ENCODE results near the gene NIM1K.
"Not testable (repeated sequence)": the region's sequence is repeated elsewhere in the genome, so short reads cannot be mapped to it uniquely, and the experiment has no call there.

The NIM1K gene

DNA sequence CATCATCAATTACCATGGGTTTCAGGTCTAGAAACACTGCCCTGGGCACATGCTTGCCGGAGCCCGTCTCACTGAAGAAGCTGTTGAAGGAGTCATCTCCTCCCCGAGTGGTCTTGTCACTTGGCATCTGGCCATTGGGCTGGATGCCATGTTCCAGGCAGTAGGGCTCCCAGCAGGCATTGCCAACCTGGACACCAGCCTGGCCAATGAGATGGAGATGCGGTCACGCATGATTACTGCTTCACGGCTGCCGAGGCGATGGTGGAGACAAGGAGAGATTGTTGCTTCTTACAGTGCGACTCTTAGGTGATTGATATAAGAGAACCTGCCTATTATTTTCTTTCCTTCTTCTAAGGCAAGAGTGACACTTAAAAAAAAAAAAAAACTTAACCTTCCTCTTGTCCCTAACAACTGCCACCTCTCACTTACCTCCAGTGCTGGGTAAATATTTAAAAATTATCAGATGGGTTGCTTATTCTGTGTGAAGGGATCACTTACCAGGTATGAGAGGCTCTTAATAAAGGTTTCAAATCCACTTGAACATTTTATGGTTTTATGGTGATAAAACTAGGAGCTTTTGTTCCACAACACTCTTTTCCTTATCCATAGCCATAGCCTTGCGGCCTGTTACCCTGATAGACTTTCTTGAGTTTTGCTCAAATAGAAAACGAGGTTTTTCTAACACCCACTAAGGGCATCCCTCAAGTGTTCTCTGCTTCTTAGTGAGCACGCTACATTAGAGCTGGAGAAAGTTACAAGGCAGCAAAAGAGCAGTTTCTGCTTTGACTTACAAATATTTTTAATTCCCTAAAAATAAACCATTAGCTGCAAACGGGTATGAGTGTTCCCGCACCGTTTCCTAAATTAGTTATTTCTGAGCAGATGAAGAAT is 41.2 kb downstream of the NIM1K start:
- DNase-seq: no peak

GRCh38 chr5:43233946-43234345 is 41.9 kb downstream of the NIM1K start:
- no peak for DNase-seq

DNA sequence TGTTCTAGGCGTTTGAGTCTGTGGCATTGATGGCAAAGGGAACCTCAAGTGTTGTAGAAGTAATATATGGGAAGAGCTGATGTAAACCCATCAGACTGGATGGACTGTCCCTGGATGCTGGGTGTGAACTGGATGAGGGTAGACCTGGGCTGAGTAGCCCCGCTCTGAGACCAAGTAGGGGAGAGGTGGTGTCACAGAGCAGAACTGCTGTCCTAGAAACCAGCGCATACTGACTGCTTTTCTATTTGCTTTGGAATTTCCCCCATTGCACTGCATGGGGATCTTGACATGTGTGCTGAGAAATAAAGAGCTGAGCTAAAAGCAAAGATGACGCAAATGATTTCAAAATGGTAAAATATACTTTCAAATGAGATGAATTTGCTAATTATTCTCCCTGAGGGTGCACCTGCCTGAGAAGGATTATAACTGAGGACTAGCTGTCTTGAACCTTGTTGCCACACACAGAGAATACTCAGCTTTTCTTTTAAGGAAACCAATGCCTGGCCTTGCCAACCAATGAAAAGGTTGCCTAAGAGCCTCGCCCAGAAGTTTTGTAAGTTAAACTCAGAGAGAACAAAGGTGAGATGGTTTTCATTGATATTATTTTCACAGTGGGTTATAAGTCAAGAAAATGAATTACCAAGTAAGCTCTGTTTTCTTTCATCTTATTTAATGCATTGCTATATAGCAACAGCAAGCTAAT is 44.8 kb downstream of the NIM1K start:
- no peak for DNase-seq

GRCh38 chr5:43242196-43242595 is 50.2 kb downstream of the NIM1K start:
- no peak for DNase-seq

DNA sequence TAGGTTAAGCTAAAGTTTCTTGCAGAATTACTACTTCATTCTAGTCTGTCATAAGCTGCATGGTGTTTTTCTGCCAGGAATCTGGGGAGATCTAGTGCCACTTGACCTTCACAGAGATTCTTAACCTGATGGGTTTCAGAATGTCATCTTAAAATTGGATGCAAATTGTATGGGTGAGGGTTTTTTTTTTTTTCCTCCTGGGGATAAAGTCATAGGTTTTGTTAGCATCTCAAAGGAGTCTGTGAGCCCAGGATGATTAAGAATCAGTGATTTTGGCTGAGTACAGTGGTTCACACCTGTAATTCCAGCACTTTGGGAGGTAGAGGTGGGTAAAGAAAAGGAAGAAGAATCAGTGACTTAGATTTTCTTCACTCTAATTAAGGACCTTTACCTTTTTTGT is 51.2 kb downstream of the NIM1K start:
- DNase-seq: no peak

DNA sequence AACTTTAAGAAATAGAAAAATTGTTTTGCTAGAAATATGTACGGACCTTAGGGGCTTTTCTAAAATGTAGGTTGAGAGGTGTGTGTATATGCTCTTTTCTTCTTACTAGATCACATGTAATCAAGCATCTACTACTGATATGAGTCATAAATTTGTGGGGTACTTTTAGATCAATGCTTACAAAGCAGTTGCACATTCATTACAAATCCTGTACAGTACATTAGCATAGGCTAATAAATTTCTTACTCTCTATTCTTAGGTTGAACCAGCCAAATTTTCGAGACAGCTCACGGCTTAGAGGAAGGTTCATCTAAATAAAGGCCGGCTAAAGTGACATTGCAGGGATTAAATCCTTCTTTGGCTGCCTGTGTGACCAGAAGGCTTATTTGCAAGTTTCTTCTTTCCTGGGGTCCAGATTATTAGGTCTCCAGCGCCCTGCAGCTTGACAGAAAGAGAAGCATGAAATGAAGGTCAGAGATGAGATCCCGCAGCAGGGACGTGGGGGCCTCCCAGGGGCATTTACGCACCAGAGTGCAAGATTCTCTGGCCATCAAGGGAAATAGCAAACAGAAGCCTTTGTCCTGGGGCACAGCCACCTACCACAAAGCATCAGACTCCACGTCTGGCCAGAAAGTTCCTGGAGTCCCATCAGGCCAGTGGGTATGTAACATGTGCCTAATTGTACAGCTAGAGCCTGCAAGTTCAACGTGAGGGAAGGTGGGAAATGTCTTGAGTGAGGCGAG is 53.0 kb downstream of the NIM1K start:
- DNase-seq: no peak

GRCh38 chr5:43245724-43246385 is 53.8 kb downstream of the NIM1K start:
- no peak for DNase-seq

DNA sequence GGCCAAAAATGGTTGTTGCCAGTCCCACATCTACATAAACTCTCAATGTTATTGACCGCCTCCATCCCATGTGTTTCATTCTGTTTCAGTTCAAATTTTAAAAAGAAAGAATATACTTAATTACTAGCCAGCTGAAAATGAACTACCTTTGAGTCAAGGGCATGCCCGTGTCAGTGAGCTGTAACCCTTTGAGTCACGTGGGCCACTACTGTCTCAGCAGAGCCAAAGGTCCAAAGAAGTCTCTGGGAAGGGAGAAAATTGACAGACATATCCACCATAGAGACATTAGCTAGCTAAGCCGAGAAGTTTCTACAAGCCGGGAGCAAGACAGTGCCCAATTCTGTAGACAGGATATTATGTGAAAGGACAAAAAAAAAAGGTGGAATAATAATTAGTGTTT is 59.7 kb downstream of the NIM1K start:
- DNase-seq: no peak

GRCh38 chr5:43255704-43256103 is 63.7 kb downstream of the NIM1K start:
- no peak for DNase-seq

GRCh38 chr5:43256261-43256966 is 64.4 kb downstream of the NIM1K start:
- no peak for DNase-seq

DNA sequence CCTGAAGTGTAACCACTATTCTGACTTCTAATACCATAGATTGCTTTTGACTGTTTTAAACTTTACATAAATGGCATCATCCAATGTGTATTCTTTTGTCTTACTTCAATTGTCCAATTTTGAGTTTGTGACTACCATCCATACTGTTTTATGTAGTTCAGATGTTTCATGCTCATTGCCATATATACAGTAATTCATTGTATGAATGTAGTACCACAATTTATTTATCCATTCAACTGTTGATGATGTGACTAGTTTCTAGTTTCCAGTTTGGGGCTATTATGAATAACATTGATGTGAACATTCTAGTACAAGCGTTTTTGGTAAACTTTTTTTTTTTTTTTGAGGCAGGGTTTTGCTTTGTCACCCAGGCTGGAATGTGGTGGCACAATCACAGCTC is 66.1 kb downstream of the NIM1K start:
- DNase-seq: no peak

DNA sequence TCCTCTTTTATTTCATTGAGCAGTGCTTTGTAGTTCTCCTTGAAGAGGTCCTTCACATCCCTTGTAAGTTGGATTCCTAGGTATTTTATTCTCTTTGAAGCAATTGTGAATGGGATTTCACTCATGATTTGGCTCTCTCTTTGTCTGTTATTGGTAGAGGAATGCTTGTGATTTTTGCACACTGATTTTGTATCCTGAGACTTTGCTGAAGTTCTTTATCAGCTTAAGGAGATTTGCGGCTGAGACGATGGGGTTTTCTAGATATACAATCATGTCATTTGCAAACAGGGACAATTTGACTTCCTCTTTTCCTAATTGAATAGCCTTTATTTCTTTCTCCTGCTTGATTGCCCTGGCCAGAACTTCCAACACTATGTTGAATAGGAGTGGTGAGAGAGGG is 70.2 kb downstream of the NIM1K start:
- DNase-seq: not testable (repeated sequence)

GRCh38 chr5:43268188-43268820 is 76.3 kb downstream of the NIM1K start:
- DNase-seq: no peak

- no peak for DNase-seq
Measured at GRCh38 chr5:43270645-43271044, 78.6 kb downstream of the NIM1K start.

GRCh38 chr5:43273552-43273951 is 81.5 kb downstream of the NIM1K start:
- no peak for DNase-seq

DNA sequence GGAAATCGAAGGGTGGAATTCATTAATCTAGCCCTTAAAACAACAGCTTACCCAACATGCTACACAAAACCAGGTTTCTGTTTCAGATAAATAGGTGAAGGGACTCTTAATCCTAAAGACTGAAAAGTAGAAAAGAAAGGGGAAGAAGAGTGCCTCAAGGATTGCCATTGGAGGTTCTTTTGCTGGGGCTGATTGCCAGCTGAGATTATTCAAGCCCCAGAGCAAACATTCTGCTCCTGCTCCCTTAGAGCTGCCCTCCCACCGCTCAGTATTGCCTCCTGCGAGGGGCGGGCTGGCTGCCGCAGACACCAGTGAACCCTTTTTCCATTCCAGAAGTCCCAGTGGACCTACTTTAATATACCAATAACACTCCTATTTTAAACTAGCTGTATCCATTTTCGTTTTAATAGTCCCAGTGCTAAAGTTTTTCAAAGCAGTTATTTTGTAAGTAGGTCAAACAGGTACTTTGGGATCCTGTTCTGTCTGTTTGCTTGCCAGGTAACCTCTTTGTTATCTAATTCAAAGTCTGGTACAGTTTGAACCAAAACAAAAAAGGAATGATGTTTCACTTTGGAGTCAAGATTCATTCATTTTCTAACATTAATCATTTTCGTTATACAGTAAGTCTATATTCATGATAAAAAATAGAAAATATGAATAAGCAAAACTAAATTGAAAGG is 82.5 kb downstream of the NIM1K start:
- no peak for DNase-seq

DNA sequence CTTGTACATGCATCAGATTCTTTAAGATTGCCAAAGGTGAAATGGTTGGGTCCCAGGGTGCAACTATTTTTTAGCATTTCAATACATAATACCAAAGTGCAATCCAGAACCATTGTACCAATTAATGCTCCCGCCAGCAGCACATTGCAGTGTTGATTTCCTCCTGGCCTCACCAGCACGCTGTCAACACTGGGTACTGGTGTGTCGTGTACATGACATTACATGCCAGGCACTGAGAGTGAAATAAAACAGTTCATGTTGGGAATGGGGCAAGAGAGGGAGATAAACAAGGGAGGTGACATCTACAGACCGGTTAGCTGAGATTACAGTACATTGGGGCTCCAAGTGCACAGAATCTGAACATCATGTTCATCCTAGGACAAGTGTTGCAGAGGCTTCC is 83.4 kb downstream of the NIM1K start:
- no peak for DNase-seq

- DNase-seq: no peak
Measured at GRCh38 chr5:43279548-43280274, 87.7 kb downstream of the NIM1K start.

- DNase-seq: no peak
Measured at GRCh38 chr5:43281840-43282658, 90.0 kb downstream of the NIM1K start.

DNA sequence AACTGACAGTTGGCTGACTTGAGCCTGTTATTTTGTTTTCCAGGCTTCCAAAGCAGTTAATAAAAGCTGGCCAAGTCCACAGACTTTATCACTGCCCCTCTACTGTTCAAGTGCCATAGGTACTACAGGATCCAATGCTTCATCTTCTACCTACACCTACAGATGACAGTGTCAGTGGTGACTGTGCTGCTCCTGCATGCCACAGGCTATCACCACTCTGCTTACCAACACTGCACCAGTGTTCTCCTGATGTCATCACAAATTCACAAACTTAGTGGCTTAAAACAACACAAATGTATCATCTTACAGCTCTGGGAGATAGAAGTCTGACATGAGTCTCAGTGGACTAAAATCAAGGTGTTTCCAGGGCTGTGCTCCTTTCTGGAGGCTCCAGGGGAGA is 94.6 kb downstream of the NIM1K start:
- DNase-seq: no peak

All from activated CD4-positive, alpha-beta T cell treated with anti-CD3 and anti-CD28 coated beads, Interleukin-2, amount 50 U/mL, for 1 hour (primary cell).